ENCODE results near the gene SLC7A10.

Gene SLC7A10

DNA sequence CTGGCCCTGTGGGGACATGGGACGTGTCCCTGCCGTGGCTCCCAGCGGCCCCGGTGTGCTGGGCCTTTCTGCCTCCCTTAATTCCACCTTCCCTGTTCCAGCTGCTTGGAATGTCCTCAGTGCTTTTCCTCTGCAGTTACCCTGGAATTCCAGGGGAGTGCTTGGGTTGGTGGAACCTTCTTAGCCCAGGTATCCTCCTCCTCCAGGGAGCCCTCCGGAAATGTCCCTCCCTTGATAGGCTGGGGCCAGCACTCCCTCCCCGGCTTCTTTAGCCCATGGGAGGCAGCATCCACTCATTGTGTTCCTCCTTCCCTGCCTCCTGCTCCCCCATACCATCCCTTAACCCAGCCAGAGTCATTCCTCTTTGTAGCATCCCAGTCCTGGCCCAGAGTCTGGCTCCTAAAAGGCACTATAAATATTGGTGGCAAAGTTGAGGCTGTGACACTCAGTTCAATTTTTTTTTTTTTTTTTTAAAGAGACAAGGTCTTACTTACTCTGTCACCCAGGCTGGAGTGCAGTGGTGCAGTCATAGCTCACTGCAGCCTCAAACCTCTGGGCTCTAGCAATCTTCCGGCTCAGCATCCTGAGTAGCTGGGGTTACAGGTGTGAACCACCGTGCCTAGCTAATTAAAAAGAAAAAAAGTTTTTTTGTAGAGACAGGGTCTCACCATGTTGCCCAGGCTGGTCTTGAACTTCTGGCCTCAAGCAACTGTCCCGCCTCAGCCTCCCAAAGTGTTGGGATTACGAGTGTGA lies 13.7 kb upstream of the SLC7A10 start:
- TF ChIP-seq, protein P1, sequence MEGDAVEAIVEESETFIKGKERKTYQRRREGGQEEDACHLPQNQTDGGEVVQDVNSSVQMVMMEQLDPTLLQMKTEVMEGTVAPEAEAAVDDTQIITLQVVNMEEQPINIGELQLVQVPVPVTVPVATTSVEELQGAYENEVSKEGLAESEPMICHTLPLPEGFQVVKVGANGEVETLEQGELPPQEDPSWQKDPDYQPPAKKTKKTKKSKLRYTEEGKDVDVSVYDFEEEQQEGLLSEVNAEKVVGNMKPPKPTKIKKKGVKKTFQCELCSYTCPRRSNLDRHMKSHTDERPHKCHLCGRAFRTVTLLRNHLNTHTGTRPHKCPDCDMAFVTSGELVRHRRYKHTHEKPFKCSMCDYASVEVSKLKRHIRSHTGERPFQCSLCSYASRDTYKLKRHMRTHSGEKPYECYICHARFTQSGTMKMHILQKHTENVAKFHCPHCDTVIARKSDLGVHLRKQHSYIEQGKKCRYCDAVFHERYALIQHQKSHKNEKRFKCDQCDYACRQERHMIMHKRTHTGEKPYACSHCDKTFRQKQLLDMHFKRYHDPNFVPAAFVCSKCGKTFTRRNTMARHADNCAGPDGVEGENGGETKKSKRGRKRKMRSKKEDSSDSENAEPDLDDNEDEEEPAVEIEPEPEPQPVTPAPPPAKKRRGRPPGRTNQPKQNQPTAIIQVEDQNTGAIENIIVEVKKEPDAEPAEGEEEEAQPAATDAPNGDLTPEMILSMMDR (IDR thresholded peaks at IDR 0.05; ENCODE audit: low read length, missing control alignments) = no peak
- no peak overlapping the region for H3K4me3 ChIP-seq (replicated peaks; ENCODE audit: low read depth, low read length)
- no peak for DNase-seq (ENCODE audit: low read depth)

DNA sequence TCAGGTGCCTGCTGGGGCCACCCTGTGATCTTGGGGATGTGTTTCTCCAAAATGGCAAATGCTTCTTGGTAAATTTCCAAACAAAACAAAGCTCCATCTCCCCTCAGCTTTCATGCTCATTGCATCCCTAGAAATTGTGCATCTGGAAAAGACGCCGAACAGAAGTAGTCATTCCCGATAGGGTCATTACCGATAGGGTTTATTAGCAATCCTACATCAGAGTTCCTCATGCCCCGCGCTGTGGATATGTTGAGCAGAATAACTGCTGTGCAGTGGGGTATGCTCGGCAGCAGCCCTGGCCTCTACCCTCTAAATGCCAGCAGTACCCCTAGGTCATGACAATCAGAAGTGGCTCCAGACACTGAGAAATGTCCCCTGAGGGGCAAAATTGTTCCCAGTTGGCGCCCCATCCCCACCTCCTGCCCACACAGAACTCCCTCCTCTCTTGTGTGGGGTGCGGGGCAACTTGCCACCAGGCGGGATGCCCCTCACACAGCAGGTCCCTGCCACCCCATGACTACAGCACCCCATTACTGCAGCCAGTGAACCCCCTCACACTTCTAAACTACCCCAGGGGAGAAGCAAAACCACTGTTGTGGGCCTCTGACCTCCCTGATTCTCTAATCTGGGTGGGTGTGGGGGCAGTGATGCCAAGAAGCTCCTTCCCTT lies 13.0 kb upstream of the SLC7A10 start:
- H3K4me3 ChIP-seq (replicated peaks; ENCODE audit: low read depth, low read length) = no peak overlapping the region
- TF ChIP-seq, protein P1 (IDR thresholded peaks at IDR 0.05; ENCODE audit: low read length, missing control alignments) = no peak
- DNase-seq (ENCODE audit: low read depth) = no peak

GRCh38 chr19:33236696-33237390 lies 11.2 kb upstream of the SLC7A10 start:
- H3K4me3 ChIP-seq (replicated peaks; ENCODE audit: low read depth, low read length) = no peak overlapping the region
- TF ChIP-seq, protein P1 (IDR thresholded peaks at IDR 0.05; ENCODE audit: low read length, missing control alignments) = no peak

DNA sequence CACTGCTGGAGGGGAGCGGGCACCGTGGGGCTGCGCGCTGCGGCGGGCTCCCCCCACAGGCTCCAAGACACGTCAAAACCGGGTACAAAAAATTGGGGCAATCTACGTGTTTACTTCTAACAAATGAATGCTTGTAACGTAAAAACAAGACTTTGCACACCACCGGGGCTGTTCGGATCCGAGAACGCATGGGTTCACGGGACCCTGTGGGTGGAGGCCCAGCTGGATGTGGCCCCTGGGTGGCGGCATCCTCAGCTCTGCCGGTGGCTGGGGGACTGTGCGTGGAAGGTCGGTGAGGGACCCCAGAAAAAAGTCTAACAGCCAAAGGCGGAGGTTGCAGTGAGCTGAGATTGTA lies 10.3 kb upstream of the SLC7A10 start:
- no peak for DNase-seq (ENCODE audit: low read depth)
- no peak overlapping the region for H3K4me3 ChIP-seq (replicated peaks; ENCODE audit: low read depth, low read length)
- TF ChIP-seq, protein P1 (IDR thresholded peaks at IDR 0.05; ENCODE audit: low read length, missing control alignments) = no peak

More at GRCh38 chr19:33236696-33237390, 11.2 kb upstream of the SLC7A10 start:
- DNase-seq (ENCODE audit: low read depth) = no peak

GRCh38 chr19:33235269-33235995 lies 9.8 kb upstream of the SLC7A10 start:
- H3K4me3 ChIP-seq (replicated peaks; ENCODE audit: low read depth, low read length) = no peak overlapping the region
- TF ChIP-seq, protein P1 (IDR thresholded peaks at IDR 0.05; ENCODE audit: low read length, missing control alignments) = peak; percentile 89
- peak; percentile 73 for DNase-seq (ENCODE audit: low read depth)

DNA sequence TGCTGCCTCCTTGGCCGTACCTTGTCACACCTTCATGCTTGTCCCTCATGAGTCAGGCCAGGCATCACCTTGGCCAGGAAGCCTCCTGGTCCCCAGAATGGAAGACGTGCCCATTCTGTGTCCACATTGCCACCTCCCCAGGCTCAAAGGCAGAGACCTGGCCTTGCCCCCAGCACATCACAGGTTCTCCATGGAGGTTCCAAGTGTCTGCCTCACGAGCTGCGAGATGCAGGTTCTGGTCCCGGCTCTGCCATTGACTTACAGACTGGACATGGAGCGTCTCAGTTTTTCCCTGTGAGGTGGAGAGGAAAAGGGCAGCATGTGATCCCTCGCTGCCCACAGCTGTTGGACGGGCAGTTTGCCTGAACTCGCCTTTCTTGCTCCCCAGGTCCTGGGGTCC lies 9.1 kb upstream of the SLC7A10 start:
- no peak for DNase-seq (ENCODE audit: low read depth)
- no peak overlapping the region for H3K4me3 ChIP-seq (replicated peaks; ENCODE audit: low read depth, low read length)
- TF ChIP-seq, protein P1 (IDR thresholded peaks at IDR 0.05; ENCODE audit: low read length, missing control alignments) = no peak
